C4-2B (cell line): Measurements from ENCODE around the gene SLC9A9.

Source experiments
- H3K27ac ChIP-seq: fragments of 450-650 bp; 2 replicates; pipeline ENCODE4 v1.5.1; 2017
- CTCF ChIP-seq: fragments of 450-650 bp; conservative IDR thresholded peaks from 2 replicates; pipeline ENCODE4 v1.5.1; 2017; ENCODE audit warnings: mild to moderate bottlenecking
- ZFX ChIP-seq: fragments of 450-650 bp; IDR thresholded peaks from 2 replicates; pipeline ENCODE4 v1.6.1; 2017

Gene SLC9A9

GRCh38 chr3:143771939-143772338 is 76.3 kb downstream of the SLC9A9 start:
- no peak overlapping the region for H3K27ac ChIP-seq
- TF ChIP-seq ZFX (no peak), CTCF (no peak)

- no peak overlapping the region for H3K27ac ChIP-seq
- no peak for TF ChIP-seq ZFX
- TF ChIP-seq CTCF: no peak
These were observed 77.0 kb downstream of the SLC9A9 start for GRCh38 chr3:143771258-143771657.

GRCh38 chr3:143770391-143770790 is 77.9 kb downstream of the SLC9A9 start:
- TF ChIP-seq ZFX (no peak), CTCF (no peak)
- H3K27ac ChIP-seq: no peak overlapping the region

- no peak overlapping the region for H3K27ac ChIP-seq
- TF ChIP-seq CTCF (no peak), ZFX (no peak)
These were observed 78.7 kb downstream of the SLC9A9 start for GRCh38 chr3:143769616-143770015.

GRCh38 chr3:143764840-143765239 is 83.4 kb downstream of the SLC9A9 start:
- H3K27ac ChIP-seq: no peak overlapping the region
- TF ChIP-seq CTCF (no peak), ZFX (no peak)

- TF ChIP-seq ZFX (no peak), CTCF (peak; percentile 57)
- H3K27ac ChIP-seq: no peak overlapping the region
These were observed 84.6 kb downstream of the SLC9A9 start for GRCh38 chr3:143763564-143764162.

- H3K27ac ChIP-seq: no peak overlapping the region
- TF ChIP-seq ZFX (no peak), CTCF (no peak)
These were observed 90.6 kb downstream of the SLC9A9 start for GRCh38 chr3:143757691-143758090.
